ENCODE measurements around the gene PWWP2B. TPM values are rescaled to one million over a fixed set of nuclear protein-coding genes. Genes with fewer than 3 reads are reported as not detected.
A peak's percentile ranks its signal among the peaks of the same experiment; 100 is the strongest.

Gene PWWP2B
- total RNA-seq, 2 experiments from 2014 or later: 2.9 to 3.1 TPM

- H3K36me3 Mint-ChIP-seq: no peaks in the 10 kb centered on the region
- no peak for DNase-seq
- H3K4me3 Mint-ChIP-seq: no peak overlapping the region
- H3K4me1 Mint-ChIP-seq: peaks cover 2% of the 10 kb centered on the region
- H3K27me3 Mint-ChIP-seq: no peaks in the 10 kb centered on the region
- no peak overlapping the region for H3K27ac Mint-ChIP-seq
- H3K9me3 Mint-ChIP-seq: no peaks in the 10 kb centered on the region
Measured at GRCh38 chr10:132439424-132440163, 42.6 kb downstream of the PWWP2B start.

- no peaks in the 10 kb centered on the region for H3K27me3 Mint-ChIP-seq
- H3K4me1 Mint-ChIP-seq: peaks cover 2% of the 10 kb centered on the region
Measured at GRCh38 chr10:132440791-132441565, 44.0 kb downstream of the PWWP2B start.

GRCh38 chr10:132441818-132442524, 45.0 kb downstream of the PWWP2B start:
- H3K36me3 Mint-ChIP-seq: no peaks in the 10 kb centered on the region
- H3K9me3 Mint-ChIP-seq: no peaks in the 10 kb centered on the region
- no peaks in the 10 kb centered on the region for H3K27me3 Mint-ChIP-seq
- no peak overlapping the region for H3K4me3 Mint-ChIP-seq
- H3K4me1 Mint-ChIP-seq: peaks cover 7% of the 10 kb centered on the region
- peak overlapping the region; percentile 45 for H3K27ac Mint-ChIP-seq
- DNase-seq: no peak

More at GRCh38 chr10:132440791-132441565, 44.0 kb downstream of the PWWP2B start:
- no peak overlapping the region for H3K4me3 Mint-ChIP-seq
- H3K36me3 Mint-ChIP-seq: no peaks in the 10 kb centered on the region
- H3K27ac Mint-ChIP-seq: no peak overlapping the region
- no peaks in the 10 kb centered on the region for H3K9me3 Mint-ChIP-seq
- no peak for DNase-seq

- Mint-ChIP-seq H3K4me1 (peaks cover 9% of the 10 kb centered on the region), H3K27ac (no peak overlapping the region), H3K9me3 (no peaks in the 10 kb centered on the region), H3K36me3 (no peaks in the 10 kb centered on the region), H3K27me3 (no peaks in the 10 kb centered on the region), H3K4me3 (no peak overlapping the region)
- no peak for DNase-seq
Measured at GRCh38 chr10:132442636-132443035, 45.6 kb downstream of the PWWP2B start.

- Mint-ChIP-seq H3K27ac (no peak overlapping the region), H3K4me3 (no peak overlapping the region), H3K27me3 (no peaks in the 10 kb centered on the region), H3K4me1 (peaks cover 14% of the 10 kb centered on the region), H3K9me3 (no peaks in the 10 kb centered on the region), H3K36me3 (no peaks in the 10 kb centered on the region)
- DNase-seq: peak; percentile 80
Measured at GRCh38 chr10:132443605-132443982, 46.6 kb downstream of the PWWP2B start.

GRCh38 chr10:132443983-132444876, 47.2 kb downstream of the PWWP2B start:
- Mint-ChIP-seq H3K27ac (peak overlapping the region; percentile 80), H3K4me3 (no peak overlapping the region), H3K27me3 (no peaks in the 10 kb centered on the region), H3K4me1 (peaks cover 14% of the 10 kb centered on the region), H3K9me3 (no peaks in the 10 kb centered on the region), H3K36me3 (no peaks in the 10 kb centered on the region)
- no peak for DNase-seq

- no peak for DNase-seq
- Mint-ChIP-seq H3K4me1 (peaks cover 15% of the 10 kb centered on the region), H3K27me3 (no peaks in the 10 kb centered on the region), H3K9me3 (no peaks in the 10 kb centered on the region), H3K36me3 (no peaks in the 10 kb centered on the region), H3K27ac (no peak overlapping the region), H3K4me3 (no peak overlapping the region)
Measured at GRCh38 chr10:132444877-132445351, 47.9 kb downstream of the PWWP2B start.

- no peaks in the 10 kb centered on the region for H3K9me3 Mint-ChIP-seq
- no peak for DNase-seq
- no peaks in the 10 kb centered on the region for H3K27me3 Mint-ChIP-seq
- no peaks in the 10 kb centered on the region for H3K36me3 Mint-ChIP-seq
- H3K4me3 Mint-ChIP-seq: no peak overlapping the region
- peak overlapping the region; percentile 65 for H3K27ac Mint-ChIP-seq
- H3K4me1 Mint-ChIP-seq: peaks cover 15% of the 10 kb centered on the region
Measured at GRCh38 chr10:132445516-132446194, 48.7 kb downstream of the PWWP2B start.

- Mint-ChIP-seq H3K9me3 (no peaks in the 10 kb centered on the region), H3K27ac (peak overlapping the region; percentile 95), H3K36me3 (no peaks in the 10 kb centered on the region), H3K4me3 (peak overlapping the region; percentile 76), H3K4me1 (peaks cover 15% of the 10 kb centered on the region), H3K27me3 (no peaks in the 10 kb centered on the region)
- DNase-seq: no peak
Measured at GRCh38 chr10:132446195-132446581, 49.2 kb downstream of the PWWP2B start.

GRCh38 chr10:132446661-132447445, 49.9 kb downstream of the PWWP2B start:
- H3K36me3 Mint-ChIP-seq: no peaks in the 10 kb centered on the region
- DNase-seq: peak; percentile 86
- H3K4me1 Mint-ChIP-seq: peaks cover 18% of the 10 kb centered on the region
- H3K27ac Mint-ChIP-seq: peak overlapping the region; percentile 95
- H3K9me3 Mint-ChIP-seq: no peaks in the 10 kb centered on the region
- peak overlapping the region; percentile 76 for H3K4me3 Mint-ChIP-seq
- no peaks in the 10 kb centered on the region for H3K27me3 Mint-ChIP-seq

GRCh38 chr10:132447446-132448247, 50.6 kb downstream of the PWWP2B start:
- Mint-ChIP-seq H3K4me1 (peaks cover 23% of the 10 kb centered on the region), H3K27me3 (no peaks in the 10 kb centered on the region), H3K9me3 (no peaks in the 10 kb centered on the region), H3K36me3 (no peaks in the 10 kb centered on the region), H3K27ac (peak overlapping the region; percentile 95), H3K4me3 (peak overlapping the region; percentile 76)
- DNase-seq: peak; percentile 86

GRCh38 chr10:132448248-132448731, 51.3 kb downstream of the PWWP2B start:
- Mint-ChIP-seq H3K4me3 (peak overlapping the region; percentile 52), H3K27me3 (no peaks in the 10 kb centered on the region), H3K4me1 (peaks cover 26% of the 10 kb centered on the region), H3K36me3 (no peaks in the 10 kb centered on the region), H3K9me3 (no peaks in the 10 kb centered on the region), H3K27ac (peak overlapping the region; percentile 95)
- DNase-seq: peak; percentile 71

Measured in activated naive CD8-positive, alpha-beta T cell treated with anti-CD3 and anti-CD28 coated beads for 36 hours (primary cell).